ENCODE measurements around the gene TUBGCP5. TPM values are rescaled to one million over a fixed set of nuclear protein-coding genes. Genes with fewer than 3 reads are reported as not detected.

TUBGCP5 gene
- total and polyA plus RNA-seq, 2 donors (not counting 1 experiment from before 2014, with no cell fraction given) = 11.0 to 23.1 TPM

DNA sequence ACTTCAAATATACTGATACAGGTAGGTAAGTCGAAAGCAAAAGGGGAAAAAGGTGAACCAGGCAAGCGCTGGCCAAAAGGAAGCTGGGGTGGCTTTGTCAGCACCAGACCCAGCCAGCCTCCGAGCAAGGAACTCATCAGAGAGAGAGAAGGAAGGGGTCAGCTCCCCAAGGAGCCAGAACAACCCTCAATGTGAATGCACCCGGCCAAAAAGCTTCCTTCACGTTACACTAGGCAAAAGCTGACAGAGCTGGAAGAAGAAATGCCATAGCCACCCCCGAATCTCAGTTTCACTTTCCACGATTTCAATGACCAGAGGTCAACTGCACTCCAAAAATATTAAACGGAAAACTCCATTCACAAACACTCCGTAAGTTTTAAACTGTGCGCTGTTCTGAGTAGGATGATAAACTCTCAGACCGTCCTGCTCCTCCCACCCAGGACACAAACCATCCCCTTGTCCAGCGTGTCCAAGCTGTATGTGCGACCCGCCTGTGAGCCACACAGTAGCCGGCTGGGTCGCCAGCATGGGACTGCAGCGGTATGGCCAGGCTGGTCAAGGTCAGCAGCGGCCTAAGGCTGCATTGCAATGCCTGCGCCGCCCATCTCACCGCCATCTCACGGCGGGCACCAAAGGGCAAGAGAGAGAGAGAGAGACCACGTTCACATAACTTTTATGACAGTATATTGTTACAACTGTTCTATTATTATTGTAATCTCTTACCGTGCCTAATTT lies 88.9 kb downstream of the TUBGCP5 start:
- DNase-seq = no peak
- Histone ChIP-seq H3K9me3 (ENCODE audit: control extremely low read depth in 1 of 3, control insufficient read depth in 2 of 3, insufficient read depth in 1 of 3, low read length in 2 of 3) (no peaks in the 10 kb centered on the region), H2AFZ (ENCODE audit: insufficient read depth, low read depth, low read length, poor library complexity, severe bottlenecking) (no peak overlapping the region), H4K20me1 (ENCODE audit: control insufficient read depth, insufficient read depth, low read length, poor library complexity, severe bottlenecking) (no peaks in the 10 kb centered on the region), H3K79me2 (ENCODE audit: control insufficient read depth, insufficient read depth, low read length) (no peaks in the 10 kb centered on the region), H3K36me3 (replicated peaks in 1 of 2; ENCODE audit: control extremely low read depth in 1 of 2, control insufficient read depth in 1 of 2, extremely low read depth in 1 of 2, insufficient read depth in 2 of 2, low read length in 1 of 2) (no peaks in the 10 kb centered on the region), H3K4me1 (ENCODE audit: control insufficient read depth in 2 of 2, insufficient read depth in 2 of 2, low read length in 2 of 2) (no peaks in the 10 kb centered on the region), H3K27me3 (replicated peaks in 1 of 4; ENCODE audit: control extremely low read depth in 1 of 4, control insufficient read depth in 3 of 4, insufficient read depth in 4 of 4, low read length in 3 of 4) (peaks cover 0 to 3% (median 1%) of the 10 kb centered on the region in 4 experiments), H3K4me2 (replicated peaks; ENCODE audit: low read depth, low read length, poor library complexity, severe bottlenecking) (no peak overlapping the region), H3K27ac (ENCODE audit: low read length in 2 of 2) (no peak overlapping the region), H3K9ac (ENCODE audit: low read length) (no peak overlapping the region), H3K4me3 (ENCODE audit: control extremely low read depth in 1 of 5, extremely low read depth in 1 of 5, insufficient read depth in 1 of 5, low read depth in 2 of 5, low read length in 4 of 5) (no peak overlapping the region)
- Mint-ChIP-seq H3K27me3 (peaks cover 8% of the 10 kb centered on the region), H3K27ac (no peak overlapping the region), H3K4me1 (peaks cover 14% of the 10 kb centered on the region), H3K4me3 (no peak overlapping the region), H3K9me3 (ENCODE audit: insufficient read depth) (no peaks in the 10 kb centered on the region)
- WGBS (ENCODE audit: insufficient coverage) = 88% methylated on average over 13 of the region's 25 CpGs
- TF ChIP-seq, protein P1, sequence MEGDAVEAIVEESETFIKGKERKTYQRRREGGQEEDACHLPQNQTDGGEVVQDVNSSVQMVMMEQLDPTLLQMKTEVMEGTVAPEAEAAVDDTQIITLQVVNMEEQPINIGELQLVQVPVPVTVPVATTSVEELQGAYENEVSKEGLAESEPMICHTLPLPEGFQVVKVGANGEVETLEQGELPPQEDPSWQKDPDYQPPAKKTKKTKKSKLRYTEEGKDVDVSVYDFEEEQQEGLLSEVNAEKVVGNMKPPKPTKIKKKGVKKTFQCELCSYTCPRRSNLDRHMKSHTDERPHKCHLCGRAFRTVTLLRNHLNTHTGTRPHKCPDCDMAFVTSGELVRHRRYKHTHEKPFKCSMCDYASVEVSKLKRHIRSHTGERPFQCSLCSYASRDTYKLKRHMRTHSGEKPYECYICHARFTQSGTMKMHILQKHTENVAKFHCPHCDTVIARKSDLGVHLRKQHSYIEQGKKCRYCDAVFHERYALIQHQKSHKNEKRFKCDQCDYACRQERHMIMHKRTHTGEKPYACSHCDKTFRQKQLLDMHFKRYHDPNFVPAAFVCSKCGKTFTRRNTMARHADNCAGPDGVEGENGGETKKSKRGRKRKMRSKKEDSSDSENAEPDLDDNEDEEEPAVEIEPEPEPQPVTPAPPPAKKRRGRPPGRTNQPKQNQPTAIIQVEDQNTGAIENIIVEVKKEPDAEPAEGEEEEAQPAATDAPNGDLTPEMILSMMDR (IDR thresholded peaks at IDR 0.05) = no peak
- TF ChIP-seq EZH2 (IDR thresholded peaks at IDR 0.05; ENCODE audit: borderline replicate concordance, insufficient read depth, low read depth, low read length, poor library complexity, severe bottlenecking) = no peak
- no peak for ATAC-seq (ENCODE audit: low read depth)
- ChIA-PET CTCF (no interaction called here), POLR2A (no interaction called here)
- intact Hi-C loops (cut with micrococcal nuclease) = no loop called here

Other genes with a start within 250 kb of the TUBGCP5 start
- 65.3 and 67.2 TPM in 2 replicates for gene NIPA2, start 200.9 kb downstream of the TUBGCP5 start, total RNA-seq
- 47.1 and 97.2 TPM in 2 replicates for gene NIPA2, start 200.9 kb downstream of the TUBGCP5 start, polyA plus RNA-seq
- 13.1 and 13.5 TPM in 2 replicates for gene CYFIP1, start 59.2 kb downstream of the TUBGCP5 start, total RNA-seq
- 2.9 and 6.2 TPM in 2 replicates for gene CYFIP1, start 59.2 kb downstream of the TUBGCP5 start, polyA plus RNA-seq
- gene GOLGA6L1, start 97.3 kb upstream of the TUBGCP5 start, total RNA-seq = not detected in 2 replicates
- not detected in 2 replicates for gene GOLGA6L1, start 97.3 kb upstream of the TUBGCP5 start, polyA plus RNA-seq

Data from B cell (primary cell).